Right cardiac atrium (tissue), 5 donors: ENCODE data around the gene AMD1. TPM values are rescaled to one million over a fixed set of nuclear protein-coding genes. Genes with fewer than 3 reads are reported as not detected.

Experiments
- ATAC-seq, 2 donors: fragments of 200-7000 bp; cut with Tn5 transposase; one replicate each; pipeline versions ENCODE4 v1.8.0 to v1.9.1; 2020; ENCODE audit warnings: moderate library complexity in 2 of 2, mild to moderate bottlenecking in 1 of 2
- DNase-seq, 3 donors: peaks; one replicate each; pipeline ENCODE4 v3.0.0-alpha.2; 2020
- H3K27ac ChIP-seq: one replicate; pipeline ENCODE4 v1.5.1; 2013; ENCODE audit warnings: mild to moderate bottlenecking, low read length, control low read depth, moderate library complexity
- H3K27me3 ChIP-seq: one replicate; pipeline ENCODE4 v1.6.1; 2013; ENCODE audit not compliant: control insufficient read depth, insufficient read depth
- H3K4me1 ChIP-seq: one replicate; pipeline ENCODE4 v1.6.1; 2013; ENCODE audit warnings: low read length; ENCODE audit not compliant: control insufficient read depth, insufficient read depth
- H3K4me3 ChIP-seq: one replicate; pipeline ENCODE4 v1.5.1; 2013; ENCODE audit warnings: low read length, control low read depth
- H3K9me3 ChIP-seq: one replicate; pipeline ENCODE4 v1.6.1; 2013; ENCODE audit warnings: low read length; ENCODE audit not compliant: control insufficient read depth
- WGBS: extraction: QIAGEN DNeasy Blood & Tissue Kit; methylation state at CpG from one replicate; pipeline ENCODE4 v1.1.7; 2013; 5-methylcytosine and 5-hydroxymethylcytosine counted together
- intact Hi-C, 4 donors: fragments of 100-400 bp; cut with DNase I; formaldehyde crosslinking; loops; one replicate each; pipeline versions ENCODE4 v1.11.0 to v1.14.0; 2022 to 2023
- polyA plus RNA-seq: library from polyadenylated mRNA; stranded (reverse); fragments of 200-250 nt; gene quantifications from one replicate; pipeline ENCODE4 v1.2.3, GENCODE V29; 2013
- total RNA-seq, 4 donors: library from RNA; stranded (reverse); fragmentation: NEBNext Ultra II Directional; extraction: Animal tissue kit (Norgen Biotek cat#: 25700); gene quantifications; one replicate each; pipeline ENCODE4 v1.2.1, GENCODE V29; 2021
- donor health status: healthy with polysubstance abuse.
- donor health status: DM: no; HTN: yes; CAD: no.
- donor health status: DM: no; HTN: no; CAD: no.
- donor health status: DM: no; HTN: yes; CAD: no; lungs with severe emphysema.
- donor health status: DM: yes; HTN: yes; CAD: no.

Gene AMD1
- total and polyA plus RNA-seq, 5 donors: 49.9 to 65.2 (median 62.1) TPM

DNA sequence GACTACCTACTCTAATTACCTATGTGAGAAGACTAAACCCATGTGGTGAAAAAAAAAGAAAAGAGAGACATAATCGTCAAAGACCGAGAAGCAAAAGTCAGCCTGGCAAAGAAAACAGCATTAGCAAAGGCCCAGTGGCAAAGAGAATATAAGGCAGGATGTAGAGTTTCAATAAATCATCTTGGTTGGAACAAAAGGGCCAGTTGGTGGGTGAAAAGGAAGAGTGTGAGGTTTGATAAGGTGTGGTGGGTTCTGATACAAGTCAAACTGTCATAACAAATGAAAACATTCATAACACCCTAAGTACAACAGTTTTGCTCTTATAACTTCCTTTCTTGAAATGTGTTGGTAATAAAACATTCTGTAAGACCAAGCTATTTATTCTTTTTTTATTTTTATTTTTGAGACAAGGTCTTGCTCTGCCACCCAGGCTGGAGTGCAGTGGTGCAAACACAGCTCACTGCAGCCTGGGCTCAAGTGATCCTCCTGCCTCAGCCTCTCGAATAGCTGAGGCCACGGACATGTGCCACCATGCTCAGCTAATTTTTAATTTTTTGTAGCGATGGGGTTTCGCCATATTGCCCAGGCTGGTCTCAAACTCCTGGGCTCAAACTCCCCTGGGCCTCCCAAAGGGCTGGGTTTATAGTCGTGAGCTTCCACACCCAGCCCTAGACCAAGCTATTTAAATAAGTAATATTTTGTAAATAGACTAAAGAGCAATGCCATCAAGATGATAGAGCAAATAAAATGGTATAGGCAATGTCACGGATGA lies 65.0 kb downstream of the AMD1 start:
- no peaks in the 10 kb centered on the region for H3K4me1 ChIP-seq
- intact Hi-C loops: loop anchor here in 1 of 4 donors (10.0 kb wide), 1 partner anchor 55 kb away; no protein-coding TSS in a partner anchor
- H3K27me3 ChIP-seq: no peaks in the 10 kb centered on the region
- ATAC-seq (no peak), DNase-seq (no peak)
- no peak overlapping the region for H3K4me3 ChIP-seq
- 85% methylated on average over 8 of the region's 8 CpGs for WGBS
- H3K27ac ChIP-seq: no peak overlapping the region
- H3K9me3 ChIP-seq: no peaks in the 10 kb centered on the region

DNA sequence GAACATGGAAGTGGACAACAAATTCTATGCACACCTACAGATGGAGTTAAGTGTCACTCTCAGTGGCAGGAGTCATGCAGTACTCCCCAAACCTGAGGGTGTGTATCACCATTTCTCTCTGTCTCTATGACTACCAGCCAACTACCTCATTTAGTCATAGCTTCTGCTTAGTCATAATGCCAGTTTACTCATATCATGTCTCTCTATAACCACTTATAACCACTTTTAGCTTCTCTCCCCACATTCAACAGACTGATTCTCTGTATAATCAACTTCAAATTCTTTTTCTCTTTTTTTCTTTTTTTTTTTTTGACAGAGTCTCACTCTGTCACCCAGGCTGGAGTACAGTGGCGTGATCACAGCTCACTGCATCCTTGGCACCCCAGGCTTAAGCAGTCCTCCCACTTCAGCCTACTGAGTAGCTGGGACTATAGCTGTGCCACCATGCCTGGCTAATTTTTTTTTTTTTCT lies 70.1 kb downstream of the AMD1 start:
- WGBS: 89% methylated on average over 1 of the region's 1 CpG
- intact Hi-C loops: loop anchor here (5.0 to 10.0 kb wide), 4 partner anchors 60 to 417 kb away; no protein-coding TSS in a partner anchor
- DNase-seq: no peak
- Histone ChIP-seq H3K4me3 (no peak overlapping the region), H3K9me3 (no peaks in the 10 kb centered on the region), H3K27me3 (no peaks in the 10 kb centered on the region), H3K4me1 (no peaks in the 10 kb centered on the region), H3K27ac (no peak overlapping the region)
- ATAC-seq: peak in 1 of 2 donors; percentile 59

Other genes with a start within 250 kb of the AMD1 start
- gene CDK19, start 59.3 kb upstream of the AMD1 start, total RNA-seq: 10 to 100 TPM in 2 of 4 donors, 1 to 10 TPM in 2; 7.5 to 10.8 (median 9.9) TPM
- gene CDK19, start 59.3 kb upstream of the AMD1 start, polyA plus RNA-seq: 4.8 TPM
- 10 to 100 TPM; 83.0 to 98.5 (median 86.5) TPM for gene GTF3C6, start 83.9 kb downstream of the AMD1 start, total RNA-seq
- gene GTF3C6, start 83.9 kb downstream of the AMD1 start, polyA plus RNA-seq: 129 TPM
- gene RPF2, start 107.3 kb downstream of the AMD1 start, total RNA-seq: 10 to 100 TPM; 21.2 to 26.7 (median 24.0) TPM
- gene RPF2, start 107.3 kb downstream of the AMD1 start, polyA plus RNA-seq: 21.5 TPM
- gene SLC16A10, start 212.7 kb downstream of the AMD1 start, total RNA-seq: 10 to 100 TPM in 1 of 4 donors, 1 to 10 TPM in 3; 5.0 to 11.3 (median 5.4) TPM
- gene SLC16A10, start 212.7 kb downstream of the AMD1 start, polyA plus RNA-seq: 2.2 TPM